Upper lobe of left lung (tissue), 6 donors: ENCODE measurements around the gene GRK1. TPM values are rescaled to one million over a fixed set of nuclear protein-coding genes. Genes with fewer than 3 reads are reported as not detected.
"Not testable (repeated sequence)": the region's sequence is repeated elsewhere in the genome, so short reads cannot be mapped to it uniquely, and the experiment has no call there.

Experiments used
- ATAC-seq, 2 donors: fragments of 200-7000 bp; cut with Tn5 transposase; one replicate each; pipeline ENCODE4 v1.9.1; 2022; ENCODE audit warnings: mild to moderate bottlenecking in 2 of 2, moderate library complexity in 2 of 2; ENCODE audit not compliant: low FRiP score in 2 of 2
- DNase-seq, 2 donors: peaks; one replicate each; pipeline ENCODE4 v3.0.0-alpha.2; 2019 to 2020
- H3K27ac ChIP-seq, 4 donors: fragments of 200-600 bp; sonication (generic); one replicate each; pipeline ENCODE4 v1.5.1; 2016 to 2019
- H3K27me3 ChIP-seq, 4 donors: fragments of 200-600 bp; sonication (generic); one replicate each; pipeline ENCODE4 v1.5.1; 2017 to 2019
- H3K36me3 ChIP-seq, 4 donors: fragments of 200-600 bp; sonication (generic); one replicate each; pipeline ENCODE4 v1.5.1; 2016 to 2019
- H3K4me1 ChIP-seq, 4 donors: fragments of 200-600 bp; sonication (generic); one replicate each; pipeline ENCODE4 v1.5.1; 2018 to 2019
- H3K4me3 ChIP-seq, 4 donors: fragments of 200-600 bp; sonication (generic); one replicate each; pipeline ENCODE4 v1.5.1; 2017 to 2019; ENCODE audit warnings: mild to moderate bottlenecking in 2 of 4, moderate library complexity in 1 of 4
- H3K9me3 ChIP-seq, 4 donors: fragments of 200-600 bp; sonication (generic); one replicate each; pipeline ENCODE4 v1.5.1; 2018 to 2019
- CTCF ChIP-seq, 6 experiments: fragments of 450-650 bp in 4 of 6; fragments of 200-600 bp in 2 of 6; sonication (generic) in 2 of 6; IDR thresholded peaks; one replicate each; pipeline ENCODE4 v1.5.1; 2016 to 2019; ENCODE audit warnings: antibody characterized with exemption in 6 of 6
- EP300 ChIP-seq, 4 donors: sonication (generic); formaldehyde crosslinking; IDR thresholded peaks; one replicate each; pipeline ENCODE4 v1.5.1; 2017; ENCODE audit warnings: antibody characterized with exemption in 4 of 4, control low read depth in 2 of 4
- POLR2A ChIP-seq, 4 donors: fragments of 450-650 bp; IDR thresholded peaks; one replicate each; pipeline ENCODE4 v1.5.1; 2016 to 2017; ENCODE audit warnings: antibody characterized with exemption in 4 of 4, mild to moderate bottlenecking in 2 of 4
- POLR2AphosphoS5 ChIP-seq, 2 donors: sonication (generic); formaldehyde crosslinking; IDR thresholded peaks; one replicate each; pipeline ENCODE4 v1.5.1; 2017; ENCODE audit warnings: antibody characterized with exemption in 2 of 2
- WGBS, 2 donors: methylation state at CpG; one replicate each; pipeline ENCODE4 v1.1.5; 2017 to 2018; 5-methylcytosine and 5-hydroxymethylcytosine counted together
- total RNA-seq, 6 donors: library from RNA; depleted of rRNA in 4 of 6; stranded (reverse); fragments of >200 nt in 4 of 6; gene quantifications; one replicate each; pipeline versions ENCODE4 v1.1.0 to v1.2.1, GENCODE V29; 2016 to 2021
- donor health status: DM: no; HTN: no; CAD: no; lungs with moderate emphysema.
- donor health status: DM: no; HTN: yes; CAD: no; lungs with severe emphysema.

The GRK1 gene
- total RNA-seq, 6 donors from 2014 or later: 0.15 to 5.2 TPM; not detected in 4

GRCh38 chr13:113621046-113621445 lies 46.0 kb upstream of the GRK1 start:
- H3K4me3 ChIP-seq: no peak overlapping the region
- no peaks in the 10 kb centered on the region for H3K27me3 ChIP-seq
- H3K27ac ChIP-seq: no peak overlapping the region
- 92 to 98% methylated on average over 15 of the region's 15 CpGs for WGBS, 2 donors
- H3K4me1 ChIP-seq: peaks cover 0 to 7% (median 3%) of the 10 kb centered on the region in 4 donors
- ATAC-seq (no peak), DNase-seq (peak in 1 of 2 donors; percentile 79)
- peaks cover 0 to 19% (median 4%) of the 10 kb centered on the region in 4 donors for H3K36me3 ChIP-seq
- no peaks in the 10 kb centered on the region for H3K9me3 ChIP-seq
- TF ChIP-seq POLR2A (IDR thresholded peaks at IDR 0.05) (no peak), EP300 (IDR thresholded peaks at IDR 0.05) (no peak), CTCF (IDR thresholded peaks at IDR 0.05) (no peak), POLR2AphosphoS5 (IDR thresholded peaks at IDR 0.05) (no peak)

- H3K4me1 ChIP-seq, ATAC-seq, H3K27ac ChIP-seq, H3K4me3 ChIP-seq, H3K9me3 ChIP-seq, H3K27me3 ChIP-seq, DNase-seq: not testable (repeated sequence)
- peaks cover 0 to 19% (median 4%) of the 10 kb centered on the region in 4 donors for H3K36me3 ChIP-seq
- TF ChIP-seq CTCF (IDR thresholded peaks at IDR 0.05): peak in 5 of 6 experiments; percentile 13 to 31 (median 20)
- 86 to 88% methylated on average over 11 to 12 of the region's 13 CpGs for WGBS, 2 donors
These were observed 45.5 kb upstream of the GRK1 start for GRCh38 chr13:113621498-113621897.

- not testable (repeated sequence) for H3K4me3 ChIP-seq, ATAC-seq, H3K9me3 ChIP-seq, H3K4me1 ChIP-seq, H3K27me3 ChIP-seq, H3K27ac ChIP-seq
- H3K36me3 ChIP-seq: peaks cover 0 to 19% (median 4%) of the 10 kb centered on the region in 4 donors
- WGBS, 2 donors: 97% methylated on average over 20 of the region's 20 CpGs
- DNase-seq: peak in 1 of 2 donors; percentile 54
These were observed 45.0 kb upstream of the GRK1 start for GRCh38 chr13:113621986-113622550.

- Histone ChIP-seq H3K9me3 (no peaks in the 10 kb centered on the region), H3K4me1 (no peaks in the 10 kb centered on the region), H3K36me3 (peaks cover 0 to 19% (median 4%) of the 10 kb centered on the region in 4 donors), H3K27ac (no peak overlapping the region), H3K4me3 (no peak overlapping the region), H3K27me3 (no peaks in the 10 kb centered on the region)
- DNase-seq (peak in 1 of 2 donors; percentile 76), ATAC-seq (peak; percentile 9 to 30)
- TF ChIP-seq EP300 (IDR thresholded peaks at IDR 0.05) (no peak), CTCF (IDR thresholded peaks at IDR 0.05) (no peak)
- 90 to 95% methylated on average over 22 to 29 of the region's 29 CpGs for WGBS, 2 donors
These were observed 44.1 kb upstream of the GRK1 start for GRCh38 chr13:113622791-113623490.

GRCh38 chr13:113623491-113624234 lies 43.4 kb upstream of the GRK1 start:
- Histone ChIP-seq H3K4me1 (no peaks in the 10 kb centered on the region), H3K36me3 (peaks cover 0 to 19% (median 4%) of the 10 kb centered on the region in 4 donors), H3K27ac (no peak overlapping the region), H3K9me3 (no peaks in the 10 kb centered on the region), H3K27me3 (no peaks in the 10 kb centered on the region), H3K4me3 (no peak overlapping the region)
- DNase-seq: peak in 1 of 2 donors; percentile 83
- WGBS, 2 donors: 85 to 90% methylated on average over 9 to 19 of the region's 20 CpGs
- no peak for TF ChIP-seq CTCF (IDR thresholded peaks at IDR 0.05)
- no peak for TF ChIP-seq POLR2AphosphoS5 (IDR thresholded peaks at IDR 0.05)
- no peak for TF ChIP-seq EP300 (IDR thresholded peaks at IDR 0.05)
- TF ChIP-seq POLR2A (IDR thresholded peaks at IDR 0.05): no peak
- peak; percentile 52 to 64 for ATAC-seq
